Measurements from ENCODE around the gene B2M.

Gene B2M

GRCh38 chr15:44705986-44706385 is 5.3 kb upstream of the B2M start:
- no peak for TF ChIP-seq FOXM1 (IDR thresholded peaks at IDR 0.05; ENCODE audit: borderline replicate concordance, low read depth)
- TF ChIP-seq EGR1 (IDR thresholded peaks at IDR 0.05): no peak
- TF ChIP-seq CEBPB (IDR thresholded peaks at IDR 0.05): no peak
- TF ChIP-seq CREB1 (IDR thresholded peaks at IDR 0.05; ENCODE audit: low read depth): no peak
- no peak for TF ChIP-seq TEAD4 (IDR thresholded peaks at IDR 0.05)
- no peak for TF ChIP-seq RAD21 (IDR thresholded peaks at IDR 0.05; ENCODE audit: low read depth)
- TF ChIP-seq USF1 (IDR thresholded peaks at IDR 0.05): no peak
- TF ChIP-seq NFIC (IDR thresholded peaks at IDR 0.05): no peak
- no peak for TF ChIP-seq EP300 (IDR thresholded peaks at IDR 0.05; ENCODE audit: borderline replicate concordance)
- TF ChIP-seq ZBTB7A (IDR thresholded peaks at IDR 0.05; ENCODE audit: low read depth): no peak

DNA sequence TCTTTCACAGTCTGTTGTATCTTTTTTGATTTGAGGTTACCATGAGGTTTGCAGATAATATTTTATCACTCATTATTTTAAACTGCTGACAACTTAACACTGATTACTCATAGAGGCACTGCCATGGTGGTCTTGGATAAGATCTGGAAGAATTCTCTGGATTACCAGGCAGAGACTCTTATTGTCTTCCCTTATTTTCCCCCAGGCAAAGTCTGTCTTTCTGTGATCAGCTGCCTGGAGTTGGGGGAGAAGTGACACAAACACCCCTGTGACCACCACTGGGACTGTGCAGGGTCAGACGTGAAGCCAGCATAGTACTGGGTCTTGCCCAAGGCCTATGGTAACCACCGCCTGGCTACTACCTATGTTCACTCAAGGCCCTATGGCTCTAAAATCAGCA is 4.9 kb upstream of the B2M start:
- no peak for TF ChIP-seq TEAD4 (IDR thresholded peaks at IDR 0.05)
- TF ChIP-seq, protein P1, sequence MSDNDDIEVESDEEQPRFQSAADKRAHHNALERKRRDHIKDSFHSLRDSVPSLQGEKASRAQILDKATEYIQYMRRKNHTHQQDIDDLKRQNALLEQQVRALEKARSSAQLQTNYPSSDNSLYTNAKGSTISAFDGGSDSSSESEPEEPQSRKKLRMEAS (IDR thresholded peaks at IDR 0.05): no peak
- no peak for TF ChIP-seq TCF12 (IDR thresholded peaks at IDR 0.05; ENCODE audit: low read depth)
- no peak for TF ChIP-seq EP300 (IDR thresholded peaks at IDR 0.05; ENCODE audit: borderline replicate concordance)
- TF ChIP-seq NFIC (IDR thresholded peaks at IDR 0.05): no peak
- no peak for TF ChIP-seq USF1 (IDR thresholded peaks at IDR 0.05)
- no peak for TF ChIP-seq RAD21 (IDR thresholded peaks at IDR 0.05; ENCODE audit: low read depth)
- no peak for TF ChIP-seq TAF1 (IDR thresholded peaks at IDR 0.05; ENCODE audit: low read depth)
- no peak for TF ChIP-seq ZBTB7A (IDR thresholded peaks at IDR 0.05; ENCODE audit: low read depth)
- no peak for TF ChIP-seq CREB1 (IDR thresholded peaks at IDR 0.05; ENCODE audit: low read depth)

DNA sequence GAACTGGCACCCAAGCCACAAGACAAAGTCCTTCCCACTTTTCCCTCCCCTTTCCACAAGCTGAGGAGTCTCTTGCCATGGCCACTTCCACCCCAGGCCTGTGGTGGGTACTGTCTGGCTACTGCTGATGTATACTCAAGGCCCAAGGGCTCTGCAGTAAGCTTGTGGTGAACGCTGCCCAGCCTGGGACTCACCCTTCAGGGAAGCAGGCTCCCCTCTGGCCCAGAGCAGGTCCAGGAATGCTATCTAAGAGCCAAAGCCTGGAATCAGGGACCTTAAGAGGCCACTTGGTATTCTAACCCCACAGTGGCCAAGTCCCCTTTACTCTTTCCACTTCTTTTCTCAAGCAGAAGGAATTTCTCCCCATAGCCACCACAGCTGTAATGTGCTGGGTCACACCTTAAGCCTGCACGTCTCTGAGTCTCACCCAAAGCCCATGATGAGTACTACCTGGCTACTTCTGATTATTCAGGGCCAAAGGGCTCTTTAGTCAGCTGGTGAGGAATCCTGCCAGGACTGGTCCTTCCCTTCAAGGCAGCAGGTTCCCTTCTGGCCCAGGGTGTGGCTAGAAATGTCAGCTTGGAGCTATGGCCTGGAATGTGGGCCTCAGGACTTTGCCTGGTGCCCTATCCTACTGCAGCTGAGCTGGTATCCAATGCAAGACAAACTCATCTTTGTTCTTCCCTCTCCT is 4.2 kb upstream of the B2M start:
- TF ChIP-seq TEAD4 (IDR thresholded peaks at IDR 0.05) (no peak), RAD21 (IDR thresholded peaks at IDR 0.05; ENCODE audit: low read depth) (no peak), YY1 (IDR thresholded peaks at IDR 0.05; ENCODE audit: low read depth) (no peak), FOXM1 (IDR thresholded peaks at IDR 0.05; ENCODE audit: borderline replicate concordance, low read depth) (no peak), NFIC (IDR thresholded peaks at IDR 0.05) (no peak), CREB1 (IDR thresholded peaks at IDR 0.05; ENCODE audit: low read depth) (no peak), EP300 (IDR thresholded peaks at IDR 0.05; ENCODE audit: borderline replicate concordance) (no peak), TCF12 (IDR thresholded peaks at IDR 0.05; ENCODE audit: low read depth) (no peak), USF1 (IDR thresholded peaks at IDR 0.05) (no peak)
- TF ChIP-seq, protein P1 (IDR thresholded peaks at IDR 0.05): no peak

GRCh38 chr15:44710236-44711095 is 851 bp upstream of the B2M start:
- no peak for TF ChIP-seq FOXM1 (IDR thresholded peaks at IDR 0.05; ENCODE audit: borderline replicate concordance, low read depth)
- 0 out of 2 replicates have a peak, but pooled peaks have one; percentile 35 for TF ChIP-seq ZBTB7A (IDR thresholded peaks at IDR 0.05; ENCODE audit: low read depth)
- no peak for TF ChIP-seq REST (IDR thresholded peaks at IDR 0.05; ENCODE audit: low read depth)

- TF ChIP-seq TCF12 (IDR thresholded peaks at IDR 0.05; ENCODE audit: low read depth) (no peak), FOXM1 (IDR thresholded peaks at IDR 0.05; ENCODE audit: borderline replicate concordance, low read depth) (no peak)
These were observed 527 bp downstream of the B2M start for GRCh38 chr15:44711743-44712345.

GRCh38 chr15:44712346-44713005 is 1.2 kb downstream of the B2M start:
- TF ChIP-seq USF1 (IDR thresholded peaks at IDR 0.05) (no peak), CREB1 (IDR thresholded peaks at IDR 0.05; ENCODE audit: low read depth) (no peak), ZBTB7A (IDR thresholded peaks at IDR 0.05; ENCODE audit: low read depth) (no peak), TAF1 (IDR thresholded peaks at IDR 0.05; ENCODE audit: low read depth) (no peak), REST (IDR thresholded peaks at IDR 0.05; ENCODE audit: low read depth) (no peak), TCF12 (IDR thresholded peaks at IDR 0.05; ENCODE audit: low read depth) (no peak), CEBPB (IDR thresholded peaks at IDR 0.05) (no peak)

Data from Ishikawa (cell line).